M059J (cell line): ENCODE data around the gene ZNF773. TPM values are rescaled to one million over a fixed set of nuclear protein-coding genes. Genes with fewer than 3 reads are reported as not detected.
A peak's percentile ranks its signal among the peaks of the same experiment; 100 is the strongest.
"Not testable (repeated sequence)": the region's sequence is repeated elsewhere in the genome, so short reads cannot be mapped to it uniquely, and the experiment has no call there.

Experiments used
- DNase-seq: peaks from one replicate; pipeline ENCODE4 v3.0.0-alpha.2; 2012; ENCODE audit warnings: low read depth
- total RNA-seq: library from RNA; depleted of rRNA; stranded (reverse); fragments of >200 nt; shearing (Covaris generic); gene quantifications from 2 replicates; pipeline ENCODE4 v1.2.3, GENCODE V29; 2014; rRNA removed

Gene ZNF773
- 22.5 and 25.1 TPM in 2 replicates for total RNA-seq

- DNase-seq: peak; percentile 94
Observed at GRCh38 chr19:57499680-57500395, at the start of gene ZNF773. TSS of gene ZNF773 (plus strand) at chr19:57499938. CDS start at chr19:57500081, 143 bp downstream.

DNA sequence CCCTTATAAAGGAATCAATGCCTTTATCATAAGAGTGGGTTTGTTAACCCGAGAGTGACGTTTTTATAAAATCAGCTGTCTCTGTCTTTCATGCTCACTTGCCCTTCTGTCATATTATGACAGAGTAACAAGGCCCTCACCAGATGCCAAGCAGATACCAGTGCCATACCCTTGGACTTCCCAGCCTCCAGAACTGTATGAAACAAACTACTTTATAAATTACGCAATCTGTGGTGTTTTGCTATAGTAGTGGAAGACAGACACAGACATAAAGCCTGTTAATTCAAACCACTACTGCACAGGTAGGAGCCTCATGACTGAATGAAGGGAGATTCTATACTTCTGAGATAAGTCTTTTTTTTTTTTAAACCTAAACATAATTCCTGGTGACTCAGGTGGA lies 47.4 kb upstream of the ZNF773 start:
- no peak for DNase-seq

- peak; percentile 24 for DNase-seq
Observed at GRCh38 chr19:57465680-57466381, 33.9 kb upstream of the ZNF773 start.

GRCh38 chr19:57466489-57466888 lies 33.2 kb upstream of the ZNF773 start:
- no peak for DNase-seq

GRCh38 chr19:57473646-57474045 lies 26.1 kb upstream of the ZNF773 start:
- peak; percentile 25 for DNase-seq

GRCh38 chr19:57477191-57478008 lies 22.3 kb upstream of the ZNF773 start, which contains the start of gene ZNF772:
TSS of gene ZNF772 (minus strand) at chr19:57477566. CDS start at chr19:57477309, 257 bp downstream.
- DNase-seq: peak; percentile 96

- DNase-seq: peak; percentile 89
Observed at GRCh38 chr19:57487477-57488298, 12.1 kb upstream of the ZNF773 start, which contains the start of gene ZNF419. TSS of gene ZNF419 (plus strand) at chr19:57487750. CDS start at chr19:57487951, 201 bp downstream.

DNA sequence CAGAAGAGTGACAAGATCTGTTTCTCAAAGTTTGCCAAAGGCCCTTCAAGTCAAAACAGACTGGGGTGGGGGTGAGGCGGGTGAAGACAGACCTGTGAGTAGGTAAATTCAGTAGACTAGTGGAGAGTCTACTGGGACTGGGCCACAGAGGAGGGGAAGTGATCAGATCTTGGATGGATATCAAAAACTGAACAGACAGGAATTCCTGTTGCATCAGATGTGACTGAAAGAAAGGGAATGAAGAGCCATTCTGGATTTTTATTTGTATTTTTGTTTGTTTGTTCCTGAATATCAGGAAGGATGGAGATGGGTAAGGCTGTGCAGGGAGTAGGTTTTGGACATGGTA lies 11.5 kb upstream of the ZNF773 start:
- DNase-seq: peak; percentile 12

DNA sequence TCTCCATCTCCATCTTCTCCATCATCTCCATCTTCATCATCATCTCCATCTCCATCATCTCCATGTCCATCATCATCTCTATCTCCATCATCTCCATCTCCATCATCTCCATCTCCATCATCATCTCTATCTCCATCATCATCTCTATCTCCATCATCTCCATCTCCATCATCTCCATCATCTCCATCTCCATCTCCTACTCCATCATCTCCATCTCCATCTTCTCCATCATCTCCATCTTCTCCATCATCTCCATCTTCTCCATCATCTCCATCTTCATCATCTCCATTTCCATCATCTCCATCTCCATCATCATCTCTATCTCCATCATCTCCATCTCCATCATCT lies 432 bp upstream of the ZNF773 start:
- not testable (repeated sequence) for DNase-seq

DNA sequence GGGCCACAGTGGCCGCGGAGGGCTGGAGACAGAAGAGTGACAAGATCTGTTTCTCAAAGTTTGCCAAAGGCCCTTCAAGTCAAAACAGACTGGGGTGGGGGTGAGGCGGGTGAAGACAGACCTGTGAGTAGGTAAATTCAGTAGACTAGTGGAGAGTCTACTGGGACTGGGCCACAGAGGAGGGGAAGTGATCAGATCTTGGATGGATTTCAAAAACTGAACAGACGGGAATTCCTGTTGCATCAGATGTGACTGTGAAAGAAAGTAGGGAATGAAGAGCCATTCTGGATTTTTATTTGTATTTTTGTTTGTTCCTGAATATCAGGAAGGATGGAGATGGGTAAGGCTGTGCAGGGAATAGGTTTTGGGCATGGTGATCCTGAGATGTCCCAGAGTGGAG lies 662 bp downstream of the ZNF773 start:
- peak; percentile 28 for DNase-seq

DNA sequence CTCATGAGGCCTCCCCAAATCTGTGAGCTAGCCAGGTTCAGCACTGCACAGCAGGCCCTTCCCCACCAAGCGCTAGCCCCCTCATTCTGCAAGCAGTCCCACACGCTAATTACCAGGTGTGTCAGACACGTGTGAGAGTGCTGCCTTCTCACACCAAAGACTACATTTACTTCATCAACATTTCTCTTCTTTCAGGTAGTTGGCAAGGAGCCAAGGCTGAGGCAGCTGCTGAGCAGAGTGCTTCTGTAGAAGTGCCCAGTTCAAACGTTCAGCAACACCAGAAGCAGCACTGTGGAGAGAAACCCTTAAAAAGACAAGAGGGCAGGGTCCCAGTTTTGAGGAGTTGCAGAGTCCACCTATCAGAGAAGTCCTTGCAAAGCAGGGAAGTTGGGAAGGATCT lies 6.4 kb downstream of the ZNF773 start:
- no peak for DNase-seq

DNA sequence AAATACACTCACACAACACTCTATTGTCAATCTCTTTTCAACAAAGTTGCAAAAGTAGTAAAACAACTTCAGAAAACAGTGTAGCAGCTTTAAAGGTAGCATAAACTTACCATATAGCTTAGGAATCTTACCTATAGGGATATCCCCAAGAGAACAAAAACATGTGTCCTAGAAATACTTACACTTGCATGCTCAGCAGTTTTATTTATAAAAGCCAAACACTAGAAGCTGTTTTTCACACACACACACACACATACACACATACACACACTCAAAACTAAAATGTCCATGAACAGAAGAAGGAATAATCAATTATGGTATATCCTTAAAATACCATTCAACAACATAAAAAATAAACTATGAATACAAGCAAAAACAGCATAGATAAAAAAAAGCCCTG lies 11.7 kb downstream of the ZNF773 start:
- DNase-seq: no peak

DNA sequence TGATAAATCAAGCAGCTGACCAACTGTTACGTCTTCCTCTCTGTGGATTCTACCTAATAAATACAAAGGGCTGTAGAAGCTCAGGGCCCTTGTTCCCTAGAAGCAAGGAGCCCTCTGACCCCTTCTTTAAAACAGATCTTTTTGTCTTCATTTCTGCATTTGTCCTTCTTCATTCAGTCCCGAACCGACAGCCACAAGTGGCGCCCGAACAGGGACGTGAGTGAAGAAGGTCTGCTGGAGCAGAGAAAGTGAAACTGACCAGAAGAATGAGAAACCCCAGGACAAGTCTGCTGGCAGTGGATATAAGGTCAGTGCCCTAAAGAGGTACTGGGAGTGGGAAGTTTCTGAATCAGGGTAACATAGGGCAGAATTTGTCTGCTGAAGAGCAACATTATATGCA lies 13.1 kb downstream of the ZNF773 start:
- DNase-seq: peak; percentile 29

- DNase-seq: no peak
Observed at GRCh38 chr19:57515255-57515654, 15.5 kb downstream of the ZNF773 start.

DNA sequence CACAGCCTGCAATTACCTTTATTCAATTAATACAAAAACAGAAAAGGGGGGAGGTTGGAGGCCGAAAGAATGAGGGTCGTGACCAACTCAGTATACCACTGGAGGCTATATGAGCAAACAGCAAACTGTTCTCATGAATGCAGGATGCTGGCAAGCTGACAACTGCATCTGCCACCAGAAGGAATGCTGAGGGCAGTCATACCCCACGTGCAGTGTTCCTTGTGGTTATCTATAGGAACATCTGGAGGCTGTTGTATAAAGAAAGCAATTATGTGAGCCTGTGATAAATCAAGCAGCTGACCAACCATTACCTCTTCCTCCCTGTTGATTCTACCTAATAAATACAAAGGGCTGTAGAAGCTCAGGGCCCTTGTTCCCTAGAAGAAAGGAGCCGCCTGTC lies 18.3 kb downstream of the ZNF773 start:
- not testable (repeated sequence) for DNase-seq

- DNase-seq: peak; percentile 95
Observed at GRCh38 chr19:57527136-57527881, 27.6 kb downstream of the ZNF773 start, which contains the start of gene ZNF549. TSS of gene ZNF549 (plus strand) at chr19:57527356. CDS start at chr19:57527574, 218 bp downstream.

DNA sequence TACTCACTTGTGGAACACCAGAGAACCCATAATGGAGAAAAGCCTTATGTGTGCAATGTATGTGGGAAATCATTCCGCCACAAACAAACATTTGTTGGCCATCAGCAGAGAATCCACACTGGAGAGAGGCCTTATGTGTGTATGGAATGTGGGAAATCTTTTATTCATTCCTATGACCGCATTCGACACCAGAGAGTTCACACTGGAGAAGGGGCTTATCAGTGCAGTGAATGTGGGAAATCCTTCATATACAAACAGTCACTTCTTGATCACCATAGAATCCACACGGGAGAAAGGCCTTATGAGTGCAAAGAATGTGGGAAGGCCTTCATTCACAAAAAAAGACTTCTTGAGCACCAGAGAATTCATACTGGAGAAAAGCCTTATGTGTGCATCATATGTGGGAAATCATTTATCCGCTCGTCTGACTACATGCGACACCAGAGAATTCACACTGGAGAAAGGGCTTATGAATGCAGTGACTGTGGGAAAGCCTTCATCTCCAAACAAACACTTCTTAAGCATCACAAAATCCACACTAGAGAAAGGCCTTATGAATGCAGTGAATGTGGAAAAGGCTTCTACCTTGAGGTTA lies 38.3 kb downstream of the ZNF773 start:
- no peak for DNase-seq

DNA sequence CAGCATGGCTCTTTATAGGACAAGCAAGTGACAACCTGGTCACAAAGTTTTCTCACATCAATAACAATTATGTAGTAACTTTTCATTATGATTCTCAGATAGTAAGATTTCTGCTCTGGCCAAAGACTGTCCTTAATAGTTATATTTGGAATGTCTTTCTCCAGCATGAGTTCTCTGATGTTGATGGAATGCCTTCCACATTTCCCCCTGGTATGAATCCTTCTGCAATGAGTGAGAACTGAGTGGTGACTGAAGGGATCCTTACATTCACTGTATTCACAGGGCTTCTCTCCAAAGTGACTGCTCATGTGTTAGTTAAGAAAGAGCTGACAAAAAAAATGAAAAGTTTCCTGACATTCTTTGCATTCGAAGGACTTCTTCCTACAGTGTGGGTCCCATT lies 46.8 kb downstream of the ZNF773 start:
- DNase-seq: no peak

GRCh38 chr19:57552432-57552831 lies 52.7 kb downstream of the ZNF773 start:
- no peak for DNase-seq

- DNase-seq: no peak
Observed at GRCh38 chr19:57557659-57558058, 57.9 kb downstream of the ZNF773 start.
